Epidermal melanocyte (primary cell): ENCODE data around the gene INSIG1.

Experiments
- DNase-seq: peaks from one replicate; pipeline ENCODE4 v3.0.0; 2011; ENCODE audit warnings: low spot score; ENCODE audit not compliant: insufficient read length

INSIG1 gene

DNA sequence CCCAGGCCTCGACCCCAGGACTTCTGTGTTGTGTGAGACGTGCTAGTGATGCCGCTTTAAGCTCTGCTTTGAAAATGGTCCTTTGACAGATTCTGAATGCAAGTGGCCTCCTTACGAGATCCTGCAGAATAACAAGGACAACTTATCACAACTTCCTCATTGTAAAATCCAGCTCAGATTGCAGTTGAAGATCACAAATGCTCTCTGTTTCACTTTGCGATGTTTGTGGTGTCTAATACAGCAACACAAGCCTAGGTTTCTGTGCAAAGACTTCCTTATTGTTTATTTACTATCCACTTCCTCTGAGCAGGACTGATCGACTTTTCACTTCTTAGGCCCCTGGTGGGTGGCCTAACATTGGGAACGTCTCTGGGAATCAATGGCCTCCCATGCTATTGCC lies 31.7 kb upstream of the INSIG1 start:
- DNase-seq, result no peak

DNA sequence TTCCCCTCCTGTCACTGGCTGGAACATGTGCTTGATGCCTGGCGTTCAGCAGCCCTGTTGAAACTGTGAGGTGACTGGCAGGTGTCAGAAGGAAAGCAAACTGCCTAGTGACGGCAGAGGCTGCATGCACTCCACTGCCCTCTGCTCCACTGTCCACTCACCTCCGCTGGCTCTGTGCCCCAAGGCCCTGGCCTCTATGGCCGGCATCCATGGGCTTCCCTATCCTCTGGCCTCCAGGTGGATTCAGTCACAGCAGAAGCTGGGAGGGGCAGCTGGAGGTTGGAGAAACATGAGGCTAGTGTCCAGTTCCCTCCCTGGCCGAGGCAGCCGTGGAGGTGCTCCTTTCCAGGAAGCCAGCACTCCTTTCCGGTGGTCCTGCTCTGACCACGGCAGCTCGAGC lies 31.2 kb upstream of the INSIG1 start:
- DNase-seq, result no peak

- DNase-seq, result no peak
These were observed 30.7 kb upstream of the INSIG1 start for GRCh38 chr7:155267023-155267422.

GRCh38 chr7:155267436-155267835 lies 30.2 kb upstream of the INSIG1 start:
- no peak for DNase-seq

GRCh38 chr7:155268211-155268610 lies 29.5 kb upstream of the INSIG1 start:
- DNase-seq, result no peak

DNA sequence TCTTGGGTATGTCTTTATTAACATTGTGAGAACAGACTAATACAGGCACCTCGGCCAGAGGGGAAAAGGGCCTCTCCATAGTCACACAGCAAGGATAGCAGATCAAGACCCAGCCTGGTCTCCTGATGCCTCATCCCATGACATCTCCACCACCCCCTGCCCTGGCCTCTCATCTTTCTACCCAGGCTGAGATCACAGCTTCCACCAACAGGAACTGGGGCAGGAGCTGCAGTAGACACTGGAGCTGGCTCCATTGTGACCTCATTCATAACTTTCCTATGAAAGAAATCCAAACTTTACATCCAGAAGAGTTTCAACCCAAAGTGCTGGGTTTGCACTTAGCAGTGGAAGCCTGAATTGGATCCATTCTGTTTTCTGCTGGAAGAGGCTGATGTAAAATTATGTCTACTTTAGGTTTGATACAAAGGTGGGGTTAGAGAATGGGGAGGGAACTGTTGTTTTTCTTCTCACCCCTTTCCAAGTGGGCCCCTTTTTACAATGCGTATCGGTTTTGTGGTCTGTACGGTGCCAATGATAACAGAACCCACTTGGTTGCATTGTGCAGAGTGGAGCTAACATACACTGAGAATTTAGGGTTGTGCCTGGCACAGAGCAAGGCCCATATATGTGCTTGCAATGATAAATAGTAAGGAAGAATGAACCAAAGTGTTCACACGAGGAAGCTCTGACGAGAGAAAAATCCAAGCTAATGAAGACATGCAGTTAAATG lies 28.6 kb upstream of the INSIG1 start:
- DNase-seq, result no peak

DNA sequence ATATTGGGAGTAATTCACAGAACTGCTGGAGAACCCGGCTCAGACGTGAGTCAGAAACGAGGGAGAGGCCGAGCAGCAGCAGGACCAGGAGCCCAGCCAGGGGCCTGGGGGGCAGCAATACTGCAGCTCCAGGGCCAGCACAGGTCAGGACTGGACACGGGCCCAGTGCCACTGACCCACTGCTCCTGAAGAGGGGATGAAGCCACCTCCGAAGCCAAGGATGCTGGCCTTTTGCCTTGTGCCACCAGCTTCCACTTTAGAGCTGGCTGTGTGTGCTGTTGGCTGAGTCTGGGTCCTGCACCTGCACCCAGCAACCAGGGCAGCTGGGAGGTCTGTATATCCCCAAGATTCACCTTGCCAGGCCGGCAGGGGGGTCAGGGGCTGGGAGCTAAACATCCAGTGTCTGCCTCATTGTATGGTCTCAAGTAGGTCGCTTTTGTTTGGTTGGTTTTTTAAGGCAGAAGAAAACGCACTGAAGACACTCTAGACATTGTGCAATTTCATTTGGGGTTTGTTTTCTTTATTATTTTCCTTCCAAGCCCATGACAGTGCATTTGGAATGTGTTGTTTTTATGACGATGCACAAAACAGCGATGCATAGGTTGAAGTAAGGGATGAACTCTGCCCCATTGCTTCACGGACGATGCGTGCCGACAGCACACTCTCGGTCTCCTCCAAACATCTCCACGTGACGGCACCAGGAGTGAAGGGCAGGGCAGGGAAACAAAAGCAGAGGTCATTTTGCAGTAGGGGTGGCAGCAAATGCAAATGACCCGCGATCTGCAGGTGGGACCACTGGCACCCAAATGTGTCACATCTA lies 27.7 kb upstream of the INSIG1 start:
- no peak for DNase-seq

GRCh38 chr7:155270861-155271260 lies 26.8 kb upstream of the INSIG1 start:
- DNase-seq, result no peak

DNA sequence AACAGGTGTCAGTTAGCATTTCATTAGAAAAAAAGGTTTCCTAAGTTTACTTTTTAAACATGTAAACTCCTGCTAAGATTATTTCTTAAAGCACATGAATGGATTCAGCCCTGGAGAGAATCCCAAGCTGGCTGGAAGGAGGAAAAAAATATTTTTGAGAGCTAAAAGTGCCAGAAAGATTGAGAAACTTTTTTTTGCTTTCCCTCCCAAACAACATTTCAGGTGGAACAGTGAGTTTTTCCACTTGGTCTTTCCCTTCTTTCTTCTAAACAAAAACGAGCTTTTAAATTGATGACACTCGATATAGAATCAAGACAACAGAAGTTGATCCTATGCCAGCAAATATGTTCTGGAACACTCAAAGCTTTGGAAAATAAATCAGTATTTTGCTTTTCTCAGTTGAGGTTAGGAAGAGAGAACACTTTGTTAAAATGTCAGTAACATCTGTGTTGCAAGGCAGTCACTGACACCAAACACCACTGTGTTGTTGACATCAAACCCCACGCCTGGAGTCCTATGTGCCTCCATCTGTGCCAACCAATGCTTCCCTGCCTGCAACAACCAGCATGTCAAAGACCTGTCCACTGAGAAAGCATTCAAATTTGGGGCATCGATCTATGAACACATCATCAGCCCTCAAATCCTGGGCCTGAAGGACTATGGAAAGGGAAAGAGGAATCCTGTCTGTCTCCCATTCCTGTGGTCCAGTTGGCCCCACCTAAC lies 22.9 kb upstream of the INSIG1 start:
- no peak for DNase-seq

DNA sequence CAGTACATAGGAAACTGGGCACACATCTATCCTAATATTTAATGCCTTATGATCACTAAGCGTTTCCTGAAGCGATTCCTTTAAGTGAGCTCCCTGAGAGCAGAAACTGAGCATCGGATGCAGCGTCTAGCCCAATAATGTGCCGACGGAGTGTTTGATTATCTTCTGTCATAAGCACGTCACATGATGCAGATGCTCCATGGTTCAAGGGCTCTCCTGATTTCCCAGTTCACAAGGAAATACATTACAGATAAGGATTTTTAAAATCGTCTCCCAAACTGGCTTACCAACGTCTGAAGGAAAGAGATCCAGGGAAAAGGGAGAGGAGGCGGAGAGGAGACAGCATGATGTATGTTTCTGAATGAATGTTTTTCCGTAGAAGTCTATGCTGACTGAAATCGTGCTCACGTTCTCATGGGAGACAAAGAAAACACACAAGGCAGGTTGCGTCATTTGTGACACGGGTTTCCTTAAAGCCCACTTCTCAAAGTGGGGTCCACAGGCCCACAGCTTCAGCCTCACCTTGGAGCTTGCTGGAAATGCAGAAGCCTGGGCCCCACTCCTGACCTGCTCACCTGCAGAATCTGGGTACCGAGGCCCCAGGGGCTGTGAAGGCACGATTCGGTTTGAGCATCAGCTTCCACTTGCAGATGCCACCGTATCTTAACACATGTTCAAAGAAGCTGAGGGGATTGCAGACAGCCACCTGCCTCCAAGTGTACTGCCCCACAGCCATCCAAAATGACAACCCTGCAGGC lies 21.5 kb upstream of the INSIG1 start:
- no peak for DNase-seq

DNA sequence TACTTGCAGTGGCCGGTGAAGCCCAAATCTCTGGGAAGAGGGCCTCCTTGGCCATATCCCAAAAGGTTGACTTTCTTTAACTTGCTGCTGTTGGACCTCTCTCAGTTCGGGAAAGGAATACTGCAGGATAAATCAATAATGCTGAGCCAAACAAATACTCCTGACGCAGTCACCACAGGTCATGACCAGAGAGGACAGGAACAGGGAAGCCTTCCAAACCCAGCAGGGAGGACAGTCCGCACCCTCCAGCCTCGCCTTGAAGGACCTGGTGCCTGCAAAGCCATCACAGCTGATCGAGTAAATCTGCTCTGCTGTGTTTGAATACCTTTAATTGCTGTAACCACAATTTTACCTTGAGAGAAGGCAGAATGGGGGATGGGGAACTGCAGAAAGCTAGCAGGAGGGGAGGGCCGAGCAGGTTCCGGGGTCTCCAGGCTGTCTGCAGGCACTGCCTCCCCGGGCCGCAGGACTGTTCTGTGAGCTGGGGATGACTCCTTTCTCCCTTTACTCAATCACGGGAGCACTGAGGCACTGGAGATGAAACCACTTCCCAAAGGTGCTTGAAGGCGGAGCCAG lies 20.8 kb upstream of the INSIG1 start:
- DNase-seq, result no peak

DNA sequence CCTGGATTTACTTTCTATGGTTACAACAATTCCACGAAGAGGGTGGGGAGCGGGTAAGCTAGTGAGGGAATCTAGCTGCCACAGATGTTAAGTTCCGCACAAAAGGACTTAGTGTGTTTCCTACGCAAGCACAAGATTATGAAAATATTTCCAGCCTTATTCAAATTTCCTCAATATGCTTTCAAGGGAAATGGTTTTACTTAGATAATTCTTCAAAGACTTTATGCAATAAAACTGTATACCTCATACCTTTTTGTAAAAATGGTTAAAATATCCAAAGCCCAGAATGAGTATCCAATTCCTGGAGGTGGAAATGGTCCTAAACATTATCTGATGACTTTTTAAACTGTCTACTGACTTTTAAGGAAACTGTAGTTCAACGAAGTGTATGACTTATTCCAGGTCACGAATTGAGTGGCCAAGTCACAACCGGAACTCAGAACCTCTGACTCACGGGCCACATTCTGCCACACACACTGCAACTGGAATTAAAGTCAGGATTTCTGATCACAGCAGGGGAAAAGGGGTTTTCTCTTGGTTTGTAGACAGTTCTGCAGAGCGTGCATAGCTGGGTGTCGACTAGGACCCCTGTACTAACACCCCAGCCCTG lies 20.2 kb upstream of the INSIG1 start:
- no peak for DNase-seq

- DNase-seq, result no peak
These were observed 18.8 kb upstream of the INSIG1 start for GRCh38 chr7:155278921-155279320.

DNA sequence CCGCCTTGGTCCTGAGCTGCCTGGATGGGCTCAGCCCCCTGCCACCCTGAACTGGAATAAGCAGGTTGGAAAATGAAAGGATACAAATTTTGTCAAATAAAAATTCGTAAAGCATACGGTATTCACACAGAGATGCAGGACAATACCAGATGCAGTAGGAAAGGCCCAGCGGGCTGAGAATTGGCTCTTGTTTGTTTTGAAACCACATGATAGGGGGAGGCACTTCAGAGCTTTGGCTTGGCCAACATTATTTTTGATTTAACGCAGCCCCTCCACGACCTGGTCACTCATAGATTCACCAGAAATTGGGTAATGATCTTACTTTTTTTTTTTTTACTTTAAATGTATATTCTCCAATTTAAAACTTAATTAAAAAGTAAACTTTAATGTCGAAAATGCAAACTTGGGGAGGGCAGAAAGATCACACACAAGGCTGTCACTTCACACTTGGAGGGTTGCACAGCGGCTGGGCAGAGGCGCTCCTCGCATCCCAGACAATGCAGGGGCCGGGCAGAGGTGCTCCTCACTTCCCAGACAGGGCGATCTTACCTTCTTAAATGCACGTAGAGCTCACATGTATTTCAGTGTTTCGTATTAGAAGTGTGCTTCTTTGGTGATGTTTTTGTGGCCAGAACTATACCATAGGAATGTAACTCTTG lies 17.8 kb upstream of the INSIG1 start:
- DNase-seq, result no peak

DNA sequence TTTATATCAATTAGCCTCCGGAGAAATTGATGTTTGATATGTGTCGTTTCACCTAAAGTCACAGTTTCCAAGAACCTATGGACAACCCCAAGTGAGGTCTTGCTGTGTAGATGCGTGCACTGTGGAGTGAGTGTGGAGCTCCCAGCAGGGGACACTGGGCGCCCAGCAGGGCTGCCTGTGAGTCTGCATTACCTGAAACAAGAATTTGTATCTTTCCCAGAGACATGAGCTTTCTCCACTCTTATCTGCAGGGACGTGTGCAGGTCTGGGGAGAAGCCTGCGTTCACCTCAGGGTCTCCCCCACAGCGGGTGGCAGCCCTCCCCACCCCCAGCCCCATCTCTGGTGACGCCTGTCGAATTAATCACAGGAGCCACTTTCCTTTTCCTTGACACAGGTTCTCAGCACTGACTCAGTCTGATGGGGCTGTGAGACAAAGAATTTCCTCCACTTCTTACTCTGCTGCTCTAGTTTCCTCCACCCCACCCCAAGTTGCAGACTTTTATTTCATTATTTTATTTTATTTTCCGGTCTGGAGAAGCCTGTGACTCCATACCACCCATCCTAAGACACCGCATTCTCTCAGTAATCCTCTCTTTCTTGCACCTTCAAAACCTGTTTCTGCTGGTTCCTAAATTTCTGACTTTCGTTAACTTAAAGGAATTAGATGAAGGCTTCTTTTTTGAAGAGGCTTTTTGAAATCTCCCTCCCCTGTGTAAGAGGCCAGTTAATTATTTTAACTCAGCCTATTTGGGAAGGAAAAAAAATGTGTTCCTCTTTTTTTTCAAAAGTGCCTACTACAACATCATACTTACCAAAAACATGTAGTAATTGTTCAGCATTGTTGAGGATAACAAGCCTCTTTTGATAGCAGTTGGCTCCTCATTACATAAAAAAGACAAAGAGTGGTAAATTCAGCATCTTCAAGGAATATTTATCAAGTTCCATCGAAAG lies 17.0 kb upstream of the INSIG1 start:
- no peak for DNase-seq

DNA sequence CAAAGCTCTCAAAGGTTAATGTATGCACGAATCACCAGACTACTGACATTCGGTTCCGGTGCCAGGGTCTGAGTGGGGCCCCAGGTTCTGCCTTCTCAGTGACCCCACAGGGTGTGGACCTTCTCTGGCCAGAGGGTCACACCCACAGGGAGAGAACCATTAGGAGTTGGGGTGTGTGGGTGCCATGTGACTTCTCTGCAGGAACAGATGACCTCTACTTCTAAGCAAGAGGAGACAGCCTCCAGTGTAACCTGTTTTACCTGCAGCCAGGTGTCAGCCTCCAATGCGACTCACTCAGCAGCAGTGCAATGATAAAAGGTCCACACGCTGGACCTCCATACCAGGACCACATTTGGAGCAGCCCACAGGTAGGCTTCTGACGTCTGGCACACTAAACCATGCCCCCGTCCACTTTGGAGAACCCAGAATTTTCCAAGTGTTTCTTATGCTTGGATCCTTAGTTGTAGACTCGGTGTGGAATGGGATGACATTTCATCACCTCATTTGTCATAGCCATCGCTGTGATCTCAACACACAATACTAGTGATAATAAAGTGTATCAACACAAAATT lies 16.2 kb upstream of the INSIG1 start:
- DNase-seq, result no peak

GRCh38 chr7:155282671-155283070 lies 15.0 kb upstream of the INSIG1 start:
- no peak for DNase-seq

GRCh38 chr7:155283565-155284194 lies 14.0 kb upstream of the INSIG1 start:
- no peak for DNase-seq
